GM23338 (cell line): ENCODE results near the gene UNC79. TPM values are rescaled to one million over a fixed set of nuclear protein-coding genes. Genes with fewer than 3 reads are reported as not detected.
A peak's percentile ranks its signal among the peaks of the same experiment; 100 is the strongest.

ENCODE experiments used
- ATAC-seq: fragments of 200-7000 bp; cut with Tn5 transposase; 3 replicates; pipeline ENCODE4 v1.9.1; 2020
- DNase-seq: peaks from one replicate; pipeline ENCODE4 v3.0.0-alpha.2; 2015; ENCODE audit warnings: low spot score
- H2AFZ ChIP-seq: fragments of 200-600 bp; sonication (generic); 2 replicates; pipeline ENCODE4 v1.8.0; 2016; ENCODE audit warnings: antibody characterized with exemption, mild to moderate bottlenecking, moderate library complexity
- H3F3A ChIP-seq: fragments of 200-600 bp; sonication (generic); replicated peaks from 2 replicates; pipeline ENCODE4 v1.8.0; 2017; ENCODE audit warnings: antibody characterized with exemption, mixed run types, low read depth
- H3K27ac ChIP-seq: fragments of 200-600 bp; sonication (generic); 2 replicates; pipeline ENCODE4 v1.6.1; 2016; ENCODE audit warnings: low read depth
- H3K27me3 ChIP-seq: fragments of 200-600 bp; sonication (generic); 2 replicates; pipeline ENCODE4 v1.8.0; 2016; ENCODE audit warnings: mild to moderate bottlenecking, mixed run types, moderate library complexity; ENCODE audit not compliant: insufficient read depth
- H3K36me3 ChIP-seq: fragments of 200-600 bp; sonication (generic); 2 replicates; pipeline ENCODE4 v1.8.0; 2016; ENCODE audit warnings: mild to moderate bottlenecking; ENCODE audit not compliant: insufficient read depth
- H3K4me1 ChIP-seq: fragments of 200-600 bp; sonication (generic); 2 replicates; pipeline ENCODE4 v1.8.0; 2016; ENCODE audit warnings: mild to moderate bottlenecking, moderate library complexity; ENCODE audit not compliant: insufficient read depth
- H3K4me2 ChIP-seq: fragments of 200-600 bp; sonication (generic); 2 replicates; pipeline ENCODE4 v1.7.1; 2017; ENCODE audit warnings: mixed run types
- H3K4me3 ChIP-seq: fragments of 200-600 bp; sonication (generic); 2 replicates; pipeline ENCODE4 v1.6.1; 2016; ENCODE audit warnings: mixed run types
- H3K79me2 ChIP-seq: fragments of 200-600 bp; sonication (generic); replicated peaks from 2 replicates; pipeline ENCODE4 v1.8.0; 2017; ENCODE audit warnings: mild to moderate bottlenecking; ENCODE audit not compliant: insufficient read depth
- H3K9me2 ChIP-seq: fragments of 200-600 bp; sonication (generic); 2 replicates; pipeline ENCODE4 v1.8.0; 2017; ENCODE audit not compliant: insufficient read depth
- H4K20me1 ChIP-seq: fragments of 200-600 bp; sonication (generic); replicated peaks from 2 replicates; pipeline ENCODE4 v1.8.0; 2017; ENCODE audit warnings: mild to moderate bottlenecking; ENCODE audit not compliant: insufficient read depth
- H3K27ac Mint-ChIP-seq: 2 replicates; pipeline ENCODE4 v1.8.0; 2020; ENCODE audit warnings: inconsistent platforms, mild to moderate bottlenecking, moderate library complexity, mixed read lengths
- H3K27me3 Mint-ChIP-seq: 3 replicates; pipeline ENCODE4 v1.8.0; 2022; ENCODE audit warnings: low read depth, mild to moderate bottlenecking, moderate library complexity, mixed read lengths, inconsistent platforms; ENCODE audit not compliant: insufficient read depth, poor library complexity
- H3K36me3 Mint-ChIP-seq: 3 replicates; pipeline ENCODE4 v1.8.0; 2021; ENCODE audit warnings: low read depth, mild to moderate bottlenecking, inconsistent platforms, moderate library complexity, mixed read lengths
- H3K4me1 Mint-ChIP-seq: 3 replicates; pipeline ENCODE4 v1.8.0; 2020; ENCODE audit warnings: mild to moderate bottlenecking, inconsistent platforms, mixed read lengths
- H3K4me3 Mint-ChIP-seq: 3 replicates; pipeline ENCODE4 v1.8.0; 2021; ENCODE audit warnings: moderate library complexity, mild to moderate bottlenecking, inconsistent platforms, mixed read lengths
- H3K9me3 Mint-ChIP-seq: 3 replicates; pipeline ENCODE4 v1.8.0; 2020; ENCODE audit warnings: moderate library complexity, mild to moderate bottlenecking, inconsistent platforms, mixed read lengths
- CREB1 ChIP-seq: fragments of 250-450 bp; sonication (Bioruptor Pico); IDR thresholded peaks from 2 replicates; pipeline ENCODE4 v1.5.0; 2020; ENCODE audit warnings: low read depth, mild to moderate bottlenecking, moderate library complexity
- EZH2 ChIP-seq: fragments of 200-600 bp; sonication (generic); IDR thresholded peaks from one replicate; pipeline ENCODE4 v1.8.0; 2017; ENCODE audit warnings: antibody characterized with exemption, mild to moderate bottlenecking, low read depth; ENCODE audit not compliant: unreplicated experiment
- EZH2phosphoT487 ChIP-seq: fragments of 200-600 bp; sonication (generic); IDR thresholded peaks from one replicate; pipeline ENCODE4 v1.8.1; 2018; ENCODE audit warnings: antibody characterized with exemption; ENCODE audit not compliant: unreplicated experiment
- JUNB ChIP-seq: IDR thresholded peaks from one replicate; pipeline ENCODE4 v1.6.1; 2016; ENCODE audit warnings: antibody characterized with exemption; ENCODE audit not compliant: unreplicated experiment
- NANOG ChIP-seq: IDR thresholded peaks from 2 replicates; pipeline ENCODE4 v1.6.1; 2016; ENCODE audit warnings: antibody characterized with exemption, borderline replicate concordance
- STAT1 ChIP-seq: IDR thresholded peaks from one replicate; pipeline ENCODE4 v1.6.1; 2016; ENCODE audit warnings: antibody characterized with exemption; ENCODE audit not compliant: unreplicated experiment
- ZNF114 ChIP-seq: fragments of 250-450 bp; sonication (Bioruptor Pico); IDR thresholded peaks from 2 replicates; pipeline ENCODE4 v1.5.0; 2020; ENCODE audit warnings: mild to moderate bottlenecking, moderate library complexity
- ZNF331 ChIP-seq: fragments of 250-450 bp; sonication (Bioruptor Pico); IDR thresholded peaks from 2 replicates; pipeline ENCODE4 v1.5.0; 2020; ENCODE audit warnings: low read depth, mild to moderate bottlenecking, moderate library complexity
- polyA plus RNA-seq: library from polyadenylated mRNA; unstranded; fragments of >200 nt; fragmentation: Nextera tagmentation; extraction: Ambion mirVana; gene quantifications from 2 replicates; pipeline ENCODE4 v1.2.1, GENCODE V29; 2016
- total RNA-seq: library from RNA; depleted of rRNA; stranded (reverse); fragments of >200 nt; shearing (Covaris generic); gene quantifications from 2 replicates; pipeline ENCODE4 v1.2.3, GENCODE V29; 2014
- TF ChIP-seq, protein P1 (sequence below): IDR thresholded peaks from 2 replicates; pipeline ENCODE4 v1.6.1; 2016; ENCODE audit warnings: antibody characterized with exemption
- TF ChIP-seq, protein P2 (sequence below), 2 experiments: fragments of 200-600 bp in 1 of 2; sonication (generic) in 1 of 2; conservative IDR thresholded peaks; 2 replicates each; pipeline versions ENCODE4 v1.5.1 to v1.6.1; 2016 to 2017; ENCODE audit warnings: antibody characterized with exemption in 2 of 2, low read depth in 2 of 2, mild to moderate bottlenecking in 2 of 2, moderate library complexity in 1 of 2
- TF ChIP-seq, protein P3 (sequence below): fragments of 250-450 bp; sonication (Bioruptor Pico); IDR thresholded peaks from 2 replicates; pipeline ENCODE4 v1.5.0; 2020; ENCODE audit warnings: mild to moderate bottlenecking, moderate library complexity

The UNC79 gene
- total and polyA plus RNA-seq, 2 experiments from 2014 or later: 1.8 to 3.6 TPM

DNA sequence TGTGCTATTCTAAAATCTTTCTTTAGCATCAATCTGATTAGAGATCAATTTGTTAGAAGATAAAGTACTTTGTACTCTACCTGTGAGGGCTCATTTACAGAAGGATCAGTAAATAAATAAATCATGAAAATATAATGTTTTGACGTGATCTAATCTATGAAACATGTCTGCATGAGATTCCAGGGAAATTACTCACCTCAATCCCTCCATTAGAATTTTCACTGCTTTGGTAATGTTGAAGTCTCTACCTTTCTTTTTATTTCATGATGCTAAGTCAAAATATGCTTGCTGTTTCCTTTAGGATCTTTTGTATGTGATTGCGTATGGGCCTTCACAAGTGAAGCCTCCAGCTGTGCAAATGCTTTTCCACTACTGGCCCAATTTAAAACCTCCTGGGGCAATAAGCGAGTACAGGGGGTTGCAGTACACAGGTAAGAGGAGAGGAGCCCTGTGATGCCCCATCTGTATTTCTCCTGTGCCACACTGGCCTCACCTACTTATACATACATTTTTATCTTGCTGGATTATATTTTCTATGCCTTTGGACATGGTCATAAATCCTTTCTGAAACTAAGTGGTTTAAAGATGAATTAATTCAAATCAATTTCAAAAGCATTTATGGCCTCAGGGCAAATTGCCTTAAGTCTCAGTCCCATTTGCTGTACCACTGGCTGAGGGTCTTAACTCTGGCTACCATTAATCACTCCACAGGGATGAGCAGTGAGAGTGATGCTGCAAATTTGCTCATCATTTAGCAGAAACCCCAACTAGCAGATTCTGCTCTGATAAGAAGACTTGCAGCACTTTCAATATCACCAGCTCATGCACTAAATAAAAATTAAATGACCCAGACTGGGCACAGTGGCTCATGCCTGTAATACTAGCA lies 66.4 kb downstream of the UNC79 start (continued):
- TF ChIP-seq, protein P1, sequence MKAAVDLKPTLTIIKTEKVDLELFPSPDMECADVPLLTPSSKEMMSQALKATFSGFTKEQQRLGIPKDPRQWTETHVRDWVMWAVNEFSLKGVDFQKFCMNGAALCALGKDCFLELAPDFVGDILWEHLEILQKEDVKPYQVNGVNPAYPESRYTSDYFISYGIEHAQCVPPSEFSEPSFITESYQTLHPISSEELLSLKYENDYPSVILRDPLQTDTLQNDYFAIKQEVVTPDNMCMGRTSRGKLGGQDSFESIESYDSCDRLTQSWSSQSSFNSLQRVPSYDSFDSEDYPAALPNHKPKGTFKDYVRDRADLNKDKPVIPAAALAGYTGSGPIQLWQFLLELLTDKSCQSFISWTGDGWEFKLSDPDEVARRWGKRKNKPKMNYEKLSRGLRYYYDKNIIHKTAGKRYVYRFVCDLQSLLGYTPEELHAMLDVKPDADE: no peak
- no peak for TF ChIP-seq ZNF331 (CRISPR knock-in tag)
- TF ChIP-seq ZNF114: no peak
- no peak for TF ChIP-seq NANOG
- TF ChIP-seq, protein P2, sequence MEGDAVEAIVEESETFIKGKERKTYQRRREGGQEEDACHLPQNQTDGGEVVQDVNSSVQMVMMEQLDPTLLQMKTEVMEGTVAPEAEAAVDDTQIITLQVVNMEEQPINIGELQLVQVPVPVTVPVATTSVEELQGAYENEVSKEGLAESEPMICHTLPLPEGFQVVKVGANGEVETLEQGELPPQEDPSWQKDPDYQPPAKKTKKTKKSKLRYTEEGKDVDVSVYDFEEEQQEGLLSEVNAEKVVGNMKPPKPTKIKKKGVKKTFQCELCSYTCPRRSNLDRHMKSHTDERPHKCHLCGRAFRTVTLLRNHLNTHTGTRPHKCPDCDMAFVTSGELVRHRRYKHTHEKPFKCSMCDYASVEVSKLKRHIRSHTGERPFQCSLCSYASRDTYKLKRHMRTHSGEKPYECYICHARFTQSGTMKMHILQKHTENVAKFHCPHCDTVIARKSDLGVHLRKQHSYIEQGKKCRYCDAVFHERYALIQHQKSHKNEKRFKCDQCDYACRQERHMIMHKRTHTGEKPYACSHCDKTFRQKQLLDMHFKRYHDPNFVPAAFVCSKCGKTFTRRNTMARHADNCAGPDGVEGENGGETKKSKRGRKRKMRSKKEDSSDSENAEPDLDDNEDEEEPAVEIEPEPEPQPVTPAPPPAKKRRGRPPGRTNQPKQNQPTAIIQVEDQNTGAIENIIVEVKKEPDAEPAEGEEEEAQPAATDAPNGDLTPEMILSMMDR (conservative IDR thresholded peaks at IDR 0.05; ENCODE audit: low read depth in 2 of 2): no peak
- TF ChIP-seq EZH2: no peak
- no peak for TF ChIP-seq CREB1 (CRISPR knock-in tag)

GRCh38 chr14:93510056-93510455 lies 79.3 kb downstream of the UNC79 start:
- peaks cover 41% of the 10 kb centered on the region; the same call in 2 of the 3 replicates for H3K36me3 Mint-ChIP-seq
- H3K27ac Mint-ChIP-seq: no peak overlapping the region
- Histone ChIP-seq H3K4me2 (no peak overlapping the region), H2AFZ (0 out of 2 replicates have a peak overlapping the region, but pooled peaks have one; percentile 0), H3K4me3 (no peak overlapping the region), H3K9me2 (no peaks in the 10 kb centered on the region), H3K27ac (no peak overlapping the region), H4K20me1 (no peaks in the 10 kb centered on the region), H3F3A (no peaks in the 10 kb centered on the region), H3K4me1 (no peaks in the 10 kb centered on the region), H3K36me3 (no peaks in the 10 kb centered on the region), H3K27me3 (no peaks in the 10 kb centered on the region), H3K79me2 (no peaks in the 10 kb centered on the region)
- H3K4me3 Mint-ChIP-seq: no peak overlapping the region
- peaks cover 34% of the 10 kb centered on the region for H3K9me3 Mint-ChIP-seq
- H3K27me3 Mint-ChIP-seq: no peaks in the 10 kb centered on the region
- ATAC-seq: no peak
- peak; percentile 44 for DNase-seq
- peaks cover 4% of the 10 kb centered on the region; the same call in 2 of the 3 replicates for H3K4me1 Mint-ChIP-seq
- TF ChIP-seq CREB1 (CRISPR knock-in tag): no peak
- no peak for TF ChIP-seq NANOG
- TF ChIP-seq, protein P2 (conservative IDR thresholded peaks at IDR 0.05; ENCODE audit: low read depth in 2 of 2): no peak
- no peak for TF ChIP-seq EZH2
- TF ChIP-seq STAT1: no peak
- TF ChIP-seq JUNB: no peak
- no peak for TF ChIP-seq EZH2phosphoT487
- TF ChIP-seq, protein P3, sequence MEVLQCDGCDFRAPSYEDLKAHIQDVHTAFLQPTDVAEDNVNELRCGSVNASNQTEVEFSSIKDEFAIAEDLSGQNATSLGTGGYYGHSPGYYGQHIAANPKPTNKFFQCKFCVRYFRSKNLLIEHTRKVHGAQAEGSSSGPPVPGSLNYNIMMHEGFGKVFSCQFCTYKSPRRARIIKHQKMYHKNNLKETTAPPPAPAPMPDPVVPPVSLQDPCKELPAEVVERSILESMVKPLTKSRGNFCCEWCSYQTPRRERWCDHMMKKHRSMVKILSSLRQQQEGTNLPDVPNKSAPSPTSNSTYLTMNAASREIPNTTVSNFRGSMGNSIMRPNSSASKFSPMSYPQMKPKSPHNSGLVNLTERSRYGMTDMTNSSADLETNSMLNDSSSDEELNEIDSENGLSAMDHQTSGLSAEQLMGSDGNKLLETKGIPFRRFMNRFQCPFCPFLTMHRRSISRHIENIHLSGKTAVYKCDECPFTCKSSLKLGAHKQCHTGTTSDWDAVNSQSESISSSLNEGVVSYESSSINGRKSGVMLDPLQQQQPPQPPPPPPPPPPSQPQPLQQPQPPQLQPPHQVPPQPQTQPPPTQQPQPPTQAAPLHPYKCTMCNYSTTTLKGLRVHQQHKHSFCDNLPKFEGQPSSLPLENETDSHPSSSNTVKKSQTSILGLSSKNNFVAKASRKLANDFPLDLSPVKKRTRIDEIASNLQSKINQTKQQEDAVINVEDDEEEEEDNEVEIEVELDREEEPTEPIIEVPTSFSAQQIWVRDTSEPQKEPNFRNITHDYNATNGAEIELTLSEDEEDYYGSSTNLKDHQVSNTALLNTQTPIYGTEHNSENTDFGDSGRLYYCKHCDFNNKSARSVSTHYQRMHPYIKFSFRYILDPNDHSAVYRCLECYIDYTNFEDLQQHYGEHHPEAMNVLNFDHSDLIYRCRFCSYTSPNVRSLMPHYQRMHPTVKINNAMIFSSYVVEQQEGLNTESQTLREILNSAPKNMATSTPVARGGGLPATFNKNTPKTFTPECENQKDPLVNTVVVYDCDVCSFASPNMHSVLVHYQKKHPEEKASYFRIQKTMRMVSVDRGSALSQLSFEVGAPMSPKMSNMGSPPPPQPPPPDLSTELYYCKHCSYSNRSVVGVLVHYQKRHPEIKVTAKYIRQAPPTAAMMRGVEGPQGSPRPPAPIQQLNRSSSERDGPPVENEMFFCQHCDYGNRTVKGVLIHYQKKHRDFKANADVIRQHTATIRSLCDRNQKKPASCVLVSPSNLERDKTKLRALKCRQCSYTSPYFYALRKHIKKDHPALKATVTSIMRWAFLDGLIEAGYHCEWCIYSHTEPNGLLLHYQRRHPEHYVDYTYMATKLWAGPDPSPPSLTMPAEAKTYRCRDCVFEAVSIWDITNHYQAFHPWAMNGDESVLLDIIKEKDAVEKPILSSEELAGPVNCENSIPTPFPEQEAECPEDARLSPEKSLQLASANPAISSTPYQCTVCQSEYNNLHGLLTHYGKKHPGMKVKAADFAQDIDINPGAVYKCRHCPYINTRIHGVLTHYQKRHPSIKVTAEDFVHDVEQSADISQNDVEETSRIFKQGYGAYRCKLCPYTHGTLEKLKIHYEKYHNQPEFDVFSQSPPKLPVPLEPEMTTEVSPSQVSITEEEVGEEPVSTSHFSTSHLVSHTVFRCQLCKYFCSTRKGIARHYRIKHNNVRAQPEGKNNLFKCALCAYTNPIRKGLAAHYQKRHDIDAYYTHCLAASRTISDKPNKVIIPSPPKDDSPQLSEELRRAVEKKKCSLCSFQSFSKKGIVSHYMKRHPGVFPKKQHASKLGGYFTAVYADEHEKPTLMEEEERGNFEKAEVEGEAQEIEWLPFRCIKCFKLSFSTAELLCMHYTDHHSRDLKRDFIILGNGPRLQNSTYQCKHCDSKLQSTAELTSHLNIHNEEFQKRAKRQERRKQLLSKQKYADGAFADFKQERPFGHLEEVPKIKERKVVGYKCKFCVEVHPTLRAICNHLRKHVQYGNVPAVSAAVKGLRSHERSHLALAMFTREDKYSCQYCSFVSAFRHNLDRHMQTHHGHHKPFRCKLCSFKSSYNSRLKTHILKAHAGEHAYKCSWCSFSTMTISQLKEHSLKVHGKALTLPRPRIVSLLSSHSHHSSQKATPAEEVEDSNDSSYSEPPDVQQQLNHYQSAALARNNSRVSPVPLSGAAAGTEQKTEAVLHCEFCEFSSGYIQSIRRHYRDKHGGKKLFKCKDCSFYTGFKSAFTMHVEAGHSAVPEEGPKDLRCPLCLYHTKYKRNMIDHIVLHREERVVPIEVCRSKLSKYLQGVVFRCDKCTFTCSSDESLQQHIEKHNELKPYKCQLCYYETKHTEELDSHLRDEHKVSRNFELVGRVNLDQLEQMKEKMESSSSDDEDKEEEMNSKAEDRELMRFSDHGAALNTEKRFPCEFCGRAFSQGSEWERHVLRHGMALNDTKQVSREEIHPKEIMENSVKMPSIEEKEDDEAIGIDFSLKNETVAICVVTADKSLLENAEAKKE (CRISPR knock-in tag): no peak
- no peak for TF ChIP-seq ZNF114
